HepG2 (cell line): ENCODE results near the gene MRPL20. TPM values are rescaled to one million over a fixed set of nuclear protein-coding genes. Genes with fewer than 3 reads are reported as not detected.

Experiments
- DMAP1 ChIP-seq: IDR thresholded peaks from 2 replicates; pipeline ENCODE4 v1.6.1; 2016
- JARID2 ChIP-seq: sonication (generic); formaldehyde crosslinking; IDR thresholded peaks from 2 replicates; pipeline ENCODE4 v1.8.1; 2023; ENCODE audit warnings: missing genetic modification reagents, inconsistent platforms; ENCODE audit not compliant: insufficient replicate concordance
- MED1 ChIP-seq: sonication (generic); formaldehyde crosslinking; IDR thresholded peaks from 2 replicates; pipeline ENCODE4 v1.4.0; 2020; ENCODE audit warnings: missing genetic modification reagents
- MEIS2 ChIP-seq: sonication (generic); formaldehyde crosslinking; IDR thresholded peaks from 2 replicates; pipeline ENCODE4 v1.9.0; 2021; ENCODE audit warnings: mild to moderate bottlenecking, missing genetic modification reagents
- MIER2 ChIP-seq: IDR thresholded peaks from 2 replicates; pipeline ENCODE4 v1.6.1; 2016; ENCODE audit warnings: missing biosample characterization, missing genetic modification reagents
- NFE2L1 ChIP-seq: sonication (generic); formaldehyde crosslinking; IDR thresholded peaks from 2 replicates; pipeline ENCODE4 v1.4.0; 2020; ENCODE audit warnings: missing genetic modification reagents, mild to moderate bottlenecking, borderline replicate concordance
- NFRKB ChIP-seq: fragments of 450-650 bp; IDR thresholded peaks from 2 replicates; pipeline ENCODE4 v1.6.1; 2017
- SCMH1 ChIP-seq: sonication (generic); formaldehyde crosslinking; IDR thresholded peaks from 2 replicates; pipeline ENCODE4 v1.9.0; 2021; ENCODE audit warnings: missing genetic modification reagents, mild to moderate bottlenecking, borderline replicate concordance
- SRF ChIP-seq: IDR thresholded peaks from 2 replicates; pipeline ENCODE4 v1.6.1; 2011; ENCODE audit warnings: mild to moderate bottlenecking, low read depth, low read length, moderate library complexity
- THYN1 ChIP-seq: sonication (generic); formaldehyde crosslinking; IDR thresholded peaks from 2 replicates; pipeline ENCODE4 v1.8.1; 2023; ENCODE audit warnings: low read depth, mild to moderate bottlenecking, moderate library complexity, missing genetic modification reagents, borderline replicate concordance
- ZBTB14 ChIP-seq: sonication (generic); formaldehyde crosslinking; IDR thresholded peaks from 2 replicates; pipeline ENCODE4 v1.4.0; 2020; ENCODE audit warnings: missing genetic modification reagents
- ZC3H4 ChIP-seq: sonication (generic); formaldehyde crosslinking; IDR thresholded peaks from 2 replicates; pipeline ENCODE4 v1.4.0; 2020; ENCODE audit warnings: missing genetic modification reagents, borderline replicate concordance
- ZNF253 ChIP-seq: sonication (generic); formaldehyde crosslinking; IDR thresholded peaks from 2 replicates; pipeline ENCODE4 v1.8.0; 2022; ENCODE audit warnings: mild to moderate bottlenecking, missing genetic modification reagents, borderline replicate concordance
- ZNF329 ChIP-seq: sonication (generic); formaldehyde crosslinking; IDR thresholded peaks from 2 replicates; pipeline ENCODE4 v1.9.0; 2021; ENCODE audit warnings: low read depth, mild to moderate bottlenecking, missing genetic modification reagents
- ZNF33B ChIP-seq: sonication (generic); formaldehyde crosslinking; IDR thresholded peaks from 2 replicates; pipeline ENCODE4 v1.5.1; 2020; ENCODE audit warnings: mild to moderate bottlenecking, missing genetic modification reagents
- ZNF549 ChIP-seq: sonication (generic); formaldehyde crosslinking; IDR thresholded peaks from 2 replicates; pipeline ENCODE4 v1.5.0; 2020; ENCODE audit warnings: missing genetic modification reagents
- ZNF710 ChIP-seq: sonication (generic); formaldehyde crosslinking; IDR thresholded peaks from 2 replicates; pipeline ENCODE4 v1.5.0; 2020; ENCODE audit warnings: mild to moderate bottlenecking, missing genetic modification reagents, borderline replicate concordance
- polyA plus RNA-seq, 8 experiments: library from polyadenylated mRNA; depleted of rRNA in 3 of 8; stranded (reverse) in 7 of 8; unstranded in 1 of 8; fragments of >200 nt; fragmentation: Illumina TruSeq in 4 of 8; extraction: Trizol in 4 of 8; gene quantifications; 2 replicates each; pipeline versions ENCODE4 v1.2.1 to v1.2.3, GENCODE V29; 2011 to 2016; ENCODE audit warnings: low read depth in 4 of 8, missing spikeins in 1 of 8, mixed read lengths in 1 of 8; ENCODE audit not compliant: insufficient read depth in 1 of 8
- total RNA-seq, 5 experiments: library from RNA; depleted of rRNA; stranded (reverse); fragments of >200 nt; fragmentation: Illumina TruSeq; extraction: Trizol; gene quantifications; 2 replicates each; pipeline ENCODE4 v1.2.3, GENCODE V29; 2016; ENCODE audit warnings: low read depth in 1 of 5
- TF ChIP-seq, protein P1 (sequence below): sonication (generic); formaldehyde crosslinking; IDR thresholded peaks from 2 replicates; pipeline ENCODE4 v1.8.1; 2023; ENCODE audit warnings: mild to moderate bottlenecking, missing genetic modification reagents
- TF ChIP-seq, protein P2 (sequence below): IDR thresholded peaks from 2 replicates; pipeline ENCODE4 v1.6.1; 2016; ENCODE audit warnings: missing compliant biosample characterization, missing genetic modification reagents, borderline replicate concordance
- TF ChIP-seq, protein P3 (sequence below): sonication (generic); formaldehyde crosslinking; IDR thresholded peaks from 2 replicates; pipeline ENCODE4 v1.4.0; 2020; ENCODE audit warnings: missing genetic modification reagents
- TF ChIP-seq, protein P4 (sequence below): sonication (generic); formaldehyde crosslinking; IDR thresholded peaks from 2 replicates; pipeline ENCODE4 v1.5.1; 2020; ENCODE audit warnings: missing genetic modification reagents, mild to moderate bottlenecking, borderline replicate concordance
- TF ChIP-seq, protein P5 (sequence below): sonication (generic); formaldehyde crosslinking; IDR thresholded peaks from 2 replicates; pipeline ENCODE4 v1.8.1; 2023; ENCODE audit warnings: mild to moderate bottlenecking, missing genetic modification reagents, borderline replicate concordance

Gene MRPL20
- total and polyA plus RNA-seq, 2 of the 13 experiments (the other 11 are each of a cell fraction or from before 2014, with no cell fraction given), result 59.2 to 127 TPM

DNA sequence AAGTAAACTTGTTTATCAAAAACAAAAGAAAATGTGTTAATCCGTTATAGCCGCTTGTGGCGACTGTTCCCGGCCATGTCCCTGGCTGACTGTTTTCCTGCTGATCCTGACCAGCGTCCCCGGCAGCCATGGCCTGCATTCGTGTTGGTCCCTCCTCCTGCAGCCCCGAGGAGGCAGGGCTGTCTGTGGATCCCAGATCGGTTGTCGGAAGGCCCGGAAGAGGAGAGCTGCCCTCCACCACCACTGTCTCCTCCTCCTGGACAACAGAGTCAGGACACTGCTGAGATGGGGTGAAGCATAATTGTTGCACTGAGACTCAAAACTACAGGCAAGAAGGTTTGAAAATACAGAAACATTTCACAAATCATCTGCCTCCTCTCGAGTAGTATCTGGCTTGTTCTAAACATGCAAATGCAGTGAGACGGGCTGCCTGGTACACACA lies 45.1 kb downstream of the MRPL20 start (continued):
- no peak for TF ChIP-seq SRF
- TF ChIP-seq ZNF33B (CRISPR knock-in tag), result no peak
- TF ChIP-seq ZNF549, result no peak
- no peak for TF ChIP-seq THYN1 (CRISPR knock-in tag)
- TF ChIP-seq SCMH1, result no peak
- TF ChIP-seq, protein P1, sequence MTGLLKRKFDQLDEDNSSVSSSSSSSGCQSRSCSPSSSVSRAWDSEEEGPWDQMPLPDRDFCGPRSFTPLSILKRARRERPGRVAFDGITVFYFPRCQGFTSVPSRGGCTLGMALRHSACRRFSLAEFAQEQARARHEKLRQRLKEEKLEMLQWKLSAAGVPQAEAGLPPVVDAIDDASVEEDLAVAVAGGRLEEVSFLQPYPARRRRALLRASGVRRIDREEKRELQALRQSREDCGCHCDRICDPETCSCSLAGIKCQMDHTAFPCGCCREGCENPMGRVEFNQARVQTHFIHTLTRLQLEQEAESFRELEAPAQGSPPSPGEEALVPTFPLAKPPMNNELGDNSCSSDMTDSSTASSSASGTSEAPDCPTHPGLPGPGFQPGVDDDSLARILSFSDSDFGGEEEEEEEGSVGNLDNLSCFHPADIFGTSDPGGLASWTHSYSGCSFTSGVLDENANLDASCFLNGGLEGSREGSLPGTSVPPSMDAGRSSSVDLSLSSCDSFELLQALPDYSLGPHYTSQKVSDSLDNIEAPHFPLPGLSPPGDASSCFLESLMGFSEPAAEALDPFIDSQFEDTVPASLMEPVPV (CRISPR knock-in tag), result no peak
- TF ChIP-seq ZC3H4 (CRISPR knock-in tag), result no peak
- TF ChIP-seq JARID2 (CRISPR knock-in tag), result no peak
- no peak for TF ChIP-seq ZNF710 (CRISPR knock-in tag)
- TF ChIP-seq, protein P2, sequence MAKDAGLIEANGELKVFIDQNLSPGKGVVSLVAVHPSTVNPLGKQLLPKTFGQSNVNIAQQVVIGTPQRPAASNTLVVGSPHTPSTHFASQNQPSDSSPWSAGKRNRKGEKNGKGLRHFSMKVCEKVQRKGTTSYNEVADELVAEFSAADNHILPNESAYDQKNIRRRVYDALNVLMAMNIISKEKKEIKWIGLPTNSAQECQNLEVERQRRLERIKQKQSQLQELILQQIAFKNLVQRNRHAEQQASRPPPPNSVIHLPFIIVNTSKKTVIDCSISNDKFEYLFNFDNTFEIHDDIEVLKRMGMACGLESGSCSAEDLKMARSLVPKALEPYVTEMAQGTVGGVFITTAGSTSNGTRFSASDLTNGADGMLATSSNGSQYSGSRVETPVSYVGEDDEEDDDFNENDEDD (CRISPR knock-in tag), result no peak
- TF ChIP-seq MIER2 (CRISPR knock-in tag), result no peak
- no peak for TF ChIP-seq ZNF329
- TF ChIP-seq ZNF253, result no peak
- no peak for TF ChIP-seq NFRKB
- TF ChIP-seq, protein P3, sequence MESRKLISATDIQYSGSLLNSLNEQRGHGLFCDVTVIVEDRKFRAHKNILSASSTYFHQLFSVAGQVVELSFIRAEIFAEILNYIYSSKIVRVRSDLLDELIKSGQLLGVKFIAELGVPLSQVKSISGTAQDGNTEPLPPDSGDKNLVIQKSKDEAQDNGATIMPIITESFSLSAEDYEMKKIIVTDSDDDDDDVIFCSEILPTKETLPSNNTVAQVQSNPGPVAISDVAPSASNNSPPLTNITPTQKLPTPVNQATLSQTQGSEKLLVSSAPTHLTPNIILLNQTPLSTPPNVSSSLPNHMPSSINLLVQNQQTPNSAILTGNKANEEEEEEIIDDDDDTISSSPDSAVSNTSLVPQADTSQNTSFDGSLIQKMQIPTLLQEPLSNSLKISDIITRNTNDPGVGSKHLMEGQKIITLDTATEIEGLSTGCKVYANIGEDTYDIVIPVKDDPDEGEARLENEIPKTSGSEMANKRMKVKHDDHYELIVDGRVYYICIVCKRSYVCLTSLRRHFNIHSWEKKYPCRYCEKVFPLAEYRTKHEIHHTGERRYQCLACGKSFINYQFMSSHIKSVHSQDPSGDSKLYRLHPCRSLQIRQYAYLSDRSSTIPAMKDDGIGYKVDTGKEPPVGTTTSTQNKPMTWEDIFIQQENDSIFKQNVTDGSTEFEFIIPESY, result no peak
- no peak for TF ChIP-seq NFE2L1 (CRISPR knock-in tag)
- TF ChIP-seq ZBTB14, result no peak
- TF ChIP-seq, protein P4, sequence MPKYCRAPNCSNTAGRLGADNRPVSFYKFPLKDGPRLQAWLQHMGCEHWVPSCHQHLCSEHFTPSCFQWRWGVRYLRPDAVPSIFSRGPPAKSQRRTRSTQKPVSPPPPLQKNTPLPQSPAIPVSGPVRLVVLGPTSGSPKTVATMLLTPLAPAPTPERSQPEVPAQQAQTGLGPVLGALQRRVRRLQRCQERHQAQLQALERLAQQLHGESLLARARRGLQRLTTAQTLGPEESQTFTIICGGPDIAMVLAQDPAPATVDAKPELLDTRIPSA (CRISPR knock-in tag), result no peak
- TF ChIP-seq MED1 (CRISPR knock-in tag), result no peak
- TF ChIP-seq, protein P5, sequence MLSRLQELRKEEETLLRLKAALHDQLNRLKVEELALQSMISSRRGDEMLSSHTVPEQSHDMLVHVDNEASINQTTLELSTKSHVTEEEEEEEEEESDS (CRISPR knock-in tag), result no peak
- peak; percentile 37; the same call in 1 of the 2 replicates for TF ChIP-seq DMAP1 (CRISPR knock-in tag)
- TF ChIP-seq MEIS2, result no peak
